GM12878 (cell line): ENCODE results near the gene GMPPB.

Source experiments
- CEBPB ChIP-seq, 2 experiments: fragments of 150-350 bp in 1 of 2; IDR thresholded peaks; 2 replicates each; pipeline ENCODE4 v1.6.1; 2012 to 2014; ENCODE audit warnings: low read depth in 2 of 2, low read length in 2 of 2, borderline replicate concordance in 1 of 2, inconsistent platforms in 1 of 2
- CTCF ChIP-seq, 3 experiments: IDR thresholded peaks in 2 of 3; conservative IDR thresholded peaks in 1 of 3; 2 replicates each; pipeline ENCODE4 v1.5.1; 2011; ENCODE audit warnings: low read depth in 3 of 3, low read length in 3 of 3, mild to moderate bottlenecking in 3 of 3, control low read depth in 2 of 3, moderate library complexity in 2 of 3, inconsistent platforms in 1 of 3, mixed read lengths in 1 of 3; ENCODE audit not compliant: control insufficient read depth in 2 of 3, insufficient read depth in 1 of 3; ENCODE audit errors: extremely low read depth in 1 of 3
- MTA3 ChIP-seq: IDR thresholded peaks from 2 replicates; pipeline ENCODE4 v1.6.1; 2012; ENCODE audit warnings: low read length, inconsistent platforms, borderline replicate concordance
- NRF1 ChIP-seq: conservative IDR thresholded peaks from 2 replicates; pipeline ENCODE4 v1.6.1; 2011; ENCODE audit warnings: mild to moderate bottlenecking, low read depth, low read length, improper control_type of control experiment

- TF ChIP-seq NRF1 = no peak
- no peak for TF ChIP-seq CEBPB (IDR thresholded peaks at IDR 0.05; ENCODE audit: borderline replicate concordance in 1 of 2, low read depth in 2 of 2, low read length in 2 of 2)
- TF ChIP-seq CTCF (IDR thresholded peaks at IDR 0.05 in 2 of 3, conservative IDR thresholded peaks at IDR 0.05 in 1 of 3; ENCODE audit: control insufficient read depth in 2 of 3, extremely low read depth in 1 of 3, insufficient read depth in 1 of 3, low read depth in 3 of 3, low read length in 3 of 3) = no peak
- TF ChIP-seq MTA3 = no peak
Measured at GRCh38 chr3:49751501-49751900, 27.8 kb upstream of the GMPPB start.
